GM21528 (cell line): Measurements from ENCODE around the gene ADGRB3.
"Not testable (repeated sequence)": the region's sequence is repeated elsewhere in the genome, so short reads cannot be mapped to it uniquely, and the experiment has no call there.

Experiments
- ATAC-seq: cut with Tn5 transposase; IDR thresholded peaks from one replicate; pipeline ENCODE4 v1.9.1; 2021; ENCODE audit warnings: mild to moderate bottlenecking, moderate library complexity; ENCODE audit not compliant: unreplicated experiment, low FRiP score

ADGRB3 gene

GRCh38 chr6:69097948-69098347 lies 462.9 kb downstream of the ADGRB3 start:
- ATAC-seq: no peak

- no peak for ATAC-seq
Observed at GRCh38 chr6:69098910-69099309, 463.8 kb downstream of the ADGRB3 start.

- ATAC-seq: no peak
Observed at GRCh38 chr6:69100772-69101171, 465.7 kb downstream of the ADGRB3 start.

- no peak for ATAC-seq
Observed at GRCh38 chr6:69102416-69102815, 467.3 kb downstream of the ADGRB3 start.

- no peak for ATAC-seq
Observed at GRCh38 chr6:69105288-69105687, 470.2 kb downstream of the ADGRB3 start.

GRCh38 chr6:69106511-69106910 lies 471.4 kb downstream of the ADGRB3 start:
- no peak for ATAC-seq

GRCh38 chr6:69111301-69111700 lies 476.2 kb downstream of the ADGRB3 start:
- no peak for ATAC-seq

- ATAC-seq: no peak
Observed at GRCh38 chr6:69116658-69117057, 481.6 kb downstream of the ADGRB3 start.

- ATAC-seq: not testable (repeated sequence)
Observed at GRCh38 chr6:69121461-69122406, 486.7 kb downstream of the ADGRB3 start.

GRCh38 chr6:69122407-69122773 lies 487.3 kb downstream of the ADGRB3 start:
- no peak for ATAC-seq

GRCh38 chr6:69128411-69128810 lies 493.3 kb downstream of the ADGRB3 start:
- ATAC-seq: no peak

GRCh38 chr6:69129046-69129445 lies 494.0 kb downstream of the ADGRB3 start:
- ATAC-seq: no peak

GRCh38 chr6:69135927-69136326 lies 500.8 kb downstream of the ADGRB3 start:
- ATAC-seq: no peak

- no peak for ATAC-seq
Observed at GRCh38 chr6:69138148-69138547, 503.1 kb downstream of the ADGRB3 start.

- no peak for ATAC-seq
Observed at GRCh38 chr6:69138893-69139494, 503.9 kb downstream of the ADGRB3 start.

- ATAC-seq: no peak
Observed at GRCh38 chr6:69145062-69145461, 510.0 kb downstream of the ADGRB3 start.

- ATAC-seq: no peak
Observed at GRCh38 chr6:69146385-69146784, 511.3 kb downstream of the ADGRB3 start.

- no peak for ATAC-seq
Observed at GRCh38 chr6:69155467-69155866, 520.4 kb downstream of the ADGRB3 start.

GRCh38 chr6:69162811-69163210 lies 527.7 kb downstream of the ADGRB3 start:
- ATAC-seq: no peak

- no peak for ATAC-seq
Observed at GRCh38 chr6:69164564-69165229, 529.6 kb downstream of the ADGRB3 start.

GRCh38 chr6:69179681-69180080 lies 544.6 kb downstream of the ADGRB3 start:
- no peak for ATAC-seq
